ENCODE measurements around the gene GAD1. TPM values are rescaled to one million over a fixed set of nuclear protein-coding genes. Genes with fewer than 3 reads are reported as not detected.

GAD1 gene
- total and polyA plus RNA-seq, 2 of the 8 experiments (the other 6 are each of a cell fraction or from before 2014, with no cell fraction given): 0.65 to 1.0 TPM

GRCh38 chr2:170823898-170824215 lies 7.2 kb downstream of the GAD1 start (continued):
- no peak for TF ChIP-seq SIN3A (conservative IDR thresholded peaks at IDR 0.05 in 1 of 2, IDR thresholded peaks at IDR 0.05 in 1 of 2; ENCODE audit: low read depth in 1 of 2, low read length in 2 of 2)
- 0 out of 4 replicates have a peak, but pooled peaks of 1 of the 2 experiments have one; percentile 53 for TF ChIP-seq HDAC2 (IDR thresholded peaks at IDR 0.05; ENCODE audit: borderline replicate concordance in 1 of 2, low read depth in 2 of 2, low read length in 2 of 2)
- TF ChIP-seq E2F6 (IDR thresholded peaks at IDR 0.05): peak; percentile 98
